H9 (cell line): ENCODE results near the gene GALNT7. TPM values are rescaled to one million over a fixed set of nuclear protein-coding genes. Genes with fewer than 3 reads are reported as not detected.

Source experiments
- DNase-seq: peaks from one replicate; pipeline ENCODE4 v3.0.0-alpha.2; 2017
- H2AFZ ChIP-seq: one replicate; pipeline ENCODE4 v1.6.1; 2013; ENCODE audit warnings: mild to moderate bottlenecking, low read length, control low read depth, moderate library complexity
- H2AK5ac ChIP-seq: 2 replicates; pipeline ENCODE4 v1.6.1; 2013; ENCODE audit warnings: low read length, control low read depth, mixed read lengths; ENCODE audit not compliant: insufficient read length
- H2BK120ac ChIP-seq: one replicate; pipeline ENCODE4 v1.6.1; 2013; ENCODE audit warnings: low read depth, mild to moderate bottlenecking, low read length, control low read depth, inconsistent platforms; ENCODE audit not compliant: poor library complexity, severe bottlenecking
- H2BK12ac ChIP-seq: 2 replicates; pipeline ENCODE4 v1.6.1; 2013; ENCODE audit warnings: low read length, control low read depth, mixed read lengths, low read depth; ENCODE audit not compliant: insufficient read length
- H2BK15ac ChIP-seq: 2 replicates; pipeline ENCODE4 v1.6.1; 2013; ENCODE audit warnings: low read depth, low read length, control low read depth
- H2BK20ac ChIP-seq: one replicate; pipeline ENCODE4 v1.6.1; 2013; ENCODE audit warnings: low read depth, mild to moderate bottlenecking, low read length, control low read depth, inconsistent platforms; ENCODE audit not compliant: poor library complexity, severe bottlenecking
- H2BK5ac ChIP-seq: 2 replicates; pipeline ENCODE4 v1.6.1; 2013; ENCODE audit warnings: low read length, control low read depth, mixed read lengths; ENCODE audit not compliant: insufficient read length
- H3K14ac ChIP-seq: 2 replicates; pipeline ENCODE4 v1.6.1; 2013; ENCODE audit warnings: low read length, control low read depth; ENCODE audit not compliant: insufficient read depth
- H3K18ac ChIP-seq: 2 replicates; pipeline ENCODE4 v1.6.1; 2013; ENCODE audit warnings: low read depth, mild to moderate bottlenecking, mixed read lengths, low read length, control low read depth; ENCODE audit not compliant: insufficient read length
- H3K23ac ChIP-seq: 2 replicates; pipeline ENCODE4 v1.6.1; 2013; ENCODE audit warnings: low read length, control low read depth, mixed read lengths, low read depth; ENCODE audit not compliant: insufficient read length
- H3K23me2 ChIP-seq: 2 replicates; pipeline ENCODE4 v1.6.1; 2013; ENCODE audit warnings: low read depth, mild to moderate bottlenecking, mixed read lengths, low read length, control low read depth; ENCODE audit not compliant: insufficient read length, poor library complexity, severe bottlenecking
- H3K27ac ChIP-seq: 2 replicates; pipeline ENCODE4 v1.5.1; 2013; ENCODE audit warnings: low read length, control low read depth, mixed read lengths, low read depth; ENCODE audit not compliant: insufficient read length
- H3K27me3 ChIP-seq: 2 replicates; pipeline ENCODE4 v1.6.1; 2013; ENCODE audit warnings: low read length, control low read depth, inconsistent platforms; ENCODE audit not compliant: insufficient read depth
- H3K4ac ChIP-seq: 2 replicates; pipeline ENCODE4 v1.6.1; 2013; ENCODE audit warnings: low read depth, mild to moderate bottlenecking, control low read depth, inconsistent platforms, low read length, moderate library complexity
- H3K4me1 ChIP-seq: 2 replicates; pipeline ENCODE4 v1.6.1; 2013; ENCODE audit warnings: low read length, control low read depth, inconsistent platforms; ENCODE audit not compliant: insufficient read depth
- H3K4me2 ChIP-seq: 2 replicates; pipeline ENCODE4 v1.6.1; 2013; ENCODE audit warnings: low read length, control low read depth, mixed read lengths; ENCODE audit not compliant: insufficient read length, insufficient read depth
- H3K56ac ChIP-seq: 2 replicates; pipeline ENCODE4 v1.6.1; 2013; ENCODE audit warnings: low read depth, mild to moderate bottlenecking, mixed read lengths, low read length, control low read depth; ENCODE audit not compliant: insufficient read length
- H3K79me1 ChIP-seq: 2 replicates; pipeline ENCODE4 v1.6.1; 2013; ENCODE audit warnings: low read depth, mild to moderate bottlenecking, moderate library complexity, low read length, control low read depth, inconsistent platforms; ENCODE audit not compliant: insufficient read depth, poor library complexity, severe bottlenecking
- H3K79me2 ChIP-seq: 2 replicates; pipeline ENCODE4 v1.6.1; 2013; ENCODE audit warnings: low read length, control low read depth, inconsistent platforms; ENCODE audit not compliant: insufficient read depth
- H3K9ac ChIP-seq: 2 replicates; pipeline ENCODE4 v1.6.1; 2013; ENCODE audit warnings: low read length, control low read depth, mixed read lengths; ENCODE audit not compliant: insufficient read length; ENCODE audit errors: extremely low read depth
- H3K9me3 ChIP-seq: one replicate; pipeline ENCODE4 v1.6.1; 2013; ENCODE audit warnings: low read depth, low read length, inconsistent platforms; ENCODE audit not compliant: control insufficient read depth
- H3T11ph ChIP-seq: one replicate; pipeline ENCODE4 v1.6.1; 2013; ENCODE audit warnings: mild to moderate bottlenecking, low read length, control low read depth, inconsistent platforms
- H4K20me1 ChIP-seq: one replicate; pipeline ENCODE4 v1.6.1; 2013; ENCODE audit not compliant: control insufficient read depth, insufficient read length, insufficient read depth
- H4K5ac ChIP-seq: 2 replicates; pipeline ENCODE4 v1.6.1; 2013; ENCODE audit warnings: low read depth, mild to moderate bottlenecking, mixed read lengths, low read length, control low read depth; ENCODE audit not compliant: insufficient read length
- H4K8ac ChIP-seq: replicated peaks from 2 replicates; pipeline ENCODE4 v1.6.1; 2013; ENCODE audit warnings: low read length, control low read depth, mixed read lengths, low read depth; ENCODE audit not compliant: insufficient read length
- H4K91ac ChIP-seq: 2 replicates; pipeline ENCODE4 v1.6.1; 2013; ENCODE audit warnings: low read depth, mild to moderate bottlenecking, moderate library complexity, mixed read lengths, low read length, control low read depth; ENCODE audit not compliant: insufficient read length
- H3K27ac Mint-ChIP-seq, 3 experiments: 2 replicates in 2 of 3; 3 replicates in 1 of 3; pipeline ENCODE4 v1.8.0; 2020 to 2021; ENCODE audit warnings: mixed read lengths in 3 of 3, mild to moderate bottlenecking in 1 of 3, moderate library complexity in 1 of 3
- H3K27me3 Mint-ChIP-seq: 2 replicates; pipeline ENCODE4 v1.8.0; 2021; ENCODE audit warnings: low read depth, mild to moderate bottlenecking, moderate library complexity, mixed read lengths
- H3K36me3 Mint-ChIP-seq, 3 experiments: 2 replicates in 2 of 3; 3 replicates in 1 of 3; pipeline ENCODE4 v1.8.0; 2020 to 2021; ENCODE audit warnings: low read depth in 3 of 3, mixed read lengths in 3 of 3; ENCODE audit not compliant: insufficient read depth in 1 of 3
- H3K4me1 Mint-ChIP-seq, 2 experiments: 2 replicates each; pipeline ENCODE4 v1.8.0; 2020; ENCODE audit warnings: mixed read lengths in 2 of 2
- H3K4me3 Mint-ChIP-seq, 2 experiments: 2 replicates in 1 of 2; 3 replicates in 1 of 2; pipeline ENCODE4 v1.8.0; 2020 to 2021; ENCODE audit warnings: mild to moderate bottlenecking in 2 of 2, mixed read lengths in 2 of 2, moderate library complexity in 1 of 2
- H3K9me3 Mint-ChIP-seq, 2 experiments: 2 replicates in 1 of 2; 3 replicates in 1 of 2; pipeline ENCODE4 v1.8.0; 2020; ENCODE audit warnings: mild to moderate bottlenecking in 2 of 2, mixed read lengths in 2 of 2, moderate library complexity in 1 of 2
- WGBS: extraction: QIAGEN DNeasy Blood & Tissue Kit; methylation state at CpG from one replicate; pipeline ENCODE4 v1.1.7; 2013; ENCODE audit warnings: missing lambda C conversion rate, low lambda C conversion rate, mixed read lengths; ENCODE audit not compliant: insufficient read length; ENCODE audit errors: extremely low coverage; 5-methylcytosine and 5-hydroxymethylcytosine counted together
- total RNA-seq: library from RNA; stranded (reverse); gene quantifications from 2 replicates; pipeline ENCODE4 v1.2.1, GENCODE V29; 2021
- TF ChIP-seq, protein P1 (sequence below): fragments of 200-600 bp; sonication (generic); conservative IDR thresholded peaks from 3 replicates; pipeline ENCODE4 v1.8.0; 2021; ENCODE audit warnings: antibody characterized with exemption, mild to moderate bottlenecking

GALNT7 gene
- total RNA-seq, 1 experiment from 2014 or later, result 57.3 TPM

- no peak overlapping the region for H3K56ac ChIP-seq
- no peaks in the 10 kb centered on the region; a peak in 1 of 7 replicates for H3K36me3 Mint-ChIP-seq
- H2BK120ac ChIP-seq, result no peak overlapping the region
- no peak overlapping the region for H2AFZ ChIP-seq
- no peaks in the 10 kb centered on the region for H3K27me3 ChIP-seq
- H3K4ac ChIP-seq, result no peak overlapping the region
- DNase-seq, result no peak
- peaks cover 10% of the 10 kb centered on the region for H3K79me1 ChIP-seq
- H3K23me2 ChIP-seq, result no peaks in the 10 kb centered on the region
- TF ChIP-seq, protein P1, sequence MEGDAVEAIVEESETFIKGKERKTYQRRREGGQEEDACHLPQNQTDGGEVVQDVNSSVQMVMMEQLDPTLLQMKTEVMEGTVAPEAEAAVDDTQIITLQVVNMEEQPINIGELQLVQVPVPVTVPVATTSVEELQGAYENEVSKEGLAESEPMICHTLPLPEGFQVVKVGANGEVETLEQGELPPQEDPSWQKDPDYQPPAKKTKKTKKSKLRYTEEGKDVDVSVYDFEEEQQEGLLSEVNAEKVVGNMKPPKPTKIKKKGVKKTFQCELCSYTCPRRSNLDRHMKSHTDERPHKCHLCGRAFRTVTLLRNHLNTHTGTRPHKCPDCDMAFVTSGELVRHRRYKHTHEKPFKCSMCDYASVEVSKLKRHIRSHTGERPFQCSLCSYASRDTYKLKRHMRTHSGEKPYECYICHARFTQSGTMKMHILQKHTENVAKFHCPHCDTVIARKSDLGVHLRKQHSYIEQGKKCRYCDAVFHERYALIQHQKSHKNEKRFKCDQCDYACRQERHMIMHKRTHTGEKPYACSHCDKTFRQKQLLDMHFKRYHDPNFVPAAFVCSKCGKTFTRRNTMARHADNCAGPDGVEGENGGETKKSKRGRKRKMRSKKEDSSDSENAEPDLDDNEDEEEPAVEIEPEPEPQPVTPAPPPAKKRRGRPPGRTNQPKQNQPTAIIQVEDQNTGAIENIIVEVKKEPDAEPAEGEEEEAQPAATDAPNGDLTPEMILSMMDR, result no peak
- H2BK5ac ChIP-seq, result no peak overlapping the region
- H3K9me3 Mint-ChIP-seq, result no peaks in the 10 kb centered on the region
- no peaks in the 10 kb centered on the region; the same call in 1 of the 2 replicates for H3K4me1 ChIP-seq
- H2BK15ac ChIP-seq, result no peak overlapping the region
- peaks cover 4% of the 10 kb centered on the region; the same call in 1 of the 2 replicates for H3K79me2 ChIP-seq
- no peak overlapping the region for H3K4me2 ChIP-seq
- H3K23ac ChIP-seq, result no peak overlapping the region
- no peaks in the 10 kb centered on the region for H3K9me3 ChIP-seq
- H4K8ac ChIP-seq, result no peak overlapping the region
- no peak overlapping the region for H3T11ph ChIP-seq
- no peak overlapping the region for H2BK12ac ChIP-seq
- H2BK20ac ChIP-seq, result no peak overlapping the region
- no peak overlapping the region for H2AK5ac ChIP-seq
- no peak overlapping the region for H3K4me3 Mint-ChIP-seq
- H3K18ac ChIP-seq, result no peak overlapping the region
- no peak overlapping the region for H3K27ac ChIP-seq
- no CpG with 5 or more reads among the region's 2 CpGs for WGBS
- H3K14ac ChIP-seq, result no peak overlapping the region
- no peak overlapping the region for H3K27ac Mint-ChIP-seq
- no peak overlapping the region for H4K5ac ChIP-seq
- no peak overlapping the region for H3K9ac ChIP-seq
- H3K4me1 Mint-ChIP-seq, result peaks cover 17 to 37% of the 10 kb centered on the region in 2 experiments
- H4K20me1 ChIP-seq, result no peaks in the 10 kb centered on the region
- H3K27me3 Mint-ChIP-seq, result no peaks in the 10 kb centered on the region
- no peak overlapping the region for H4K91ac ChIP-seq
These were observed 93.8 kb downstream of the GALNT7 start for GRCh38 chr4:173262375-173262774.
